HCT116 (cell line): ENCODE measurements around the gene ACADSB. TPM values are rescaled to one million over a fixed set of nuclear protein-coding genes. Genes with fewer than 3 reads are reported as not detected.

Experiments used
- ATAC-seq: fragments of 200-7000 bp; cut with Tn5 transposase; 2 replicates; pipeline ENCODE4 v1.9.1; 2020; ENCODE audit warnings: mild to moderate bottlenecking, moderate library complexity
- BruUV-seq: library from RNA; stranded (reverse); fragments of 400-500 nt; replicated peaks from 2 replicates; lab custom pipeline; 2021; lab: Mats Ljungman, UMichigan
- CTCF ChIA-PET: fragments of 300-600 bp; sonication (Branson Sonifier 250); formaldehyde crosslinking; loops from one replicate; lab custom pipeline; 2021; ENCODE audit warnings: antibody characterized with exemption; lab: Charles Lee
- POLR2A ChIA-PET: fragments of 300-600, 350-600 bp; sonication (Branson Sonifier 250); formaldehyde crosslinking; loops from one replicate; lab custom pipeline; 2021; ENCODE audit warnings: antibody characterized with exemption; lab: Charles Lee
- RAD21 ChIA-PET, 2 experiments: fragments of 300-600 bp; sonication (Branson Sonifier 250); formaldehyde crosslinking; loops; one replicate each; lab custom pipeline; 2023; ENCODE audit warnings: low total read pairs in 2 of 2; ENCODE audit not compliant: uncharacterized antibody in 2 of 2, unreplicated experiment in 2 of 2, low non-redundant PET in 1 of 2; lab: Charles Lee
- DNase-seq: peaks from one replicate; pipeline ENCODE4 v3.0.0-alpha.2; 2010; ENCODE audit warnings: low read depth, low spot score
- H2AFZ ChIP-seq: fragments of 200-600 bp; shearing (Covaris generic), sonication (generic); 2 replicates; pipeline ENCODE4 v1.6.1; 2017; ENCODE audit warnings: low read depth, mixed run types, mixed read lengths, antibody characterized with exemption, low read length; ENCODE audit not compliant: poor library complexity, severe bottlenecking
- H3K27ac ChIP-seq: 2 replicates; pipeline ENCODE4 v1.5.1; 2012; ENCODE audit warnings: low read depth, low read length
- H3K27me3 ChIP-seq: fragments of 200-600 bp; sonication (generic); 2 replicates; pipeline ENCODE4 v1.6.1; 2016; ENCODE audit warnings: mixed run types, low read length, mixed read lengths; ENCODE audit not compliant: insufficient read depth
- H3K36me3 ChIP-seq, 2 experiments: fragments of 200-500 bp in 1 of 2; fragments of 200-600 bp in 1 of 2; sonication (Bioruptor generic) in 1 of 2; sonication (generic) in 1 of 2; 2 replicates each; pipeline versions ENCODE4 v1.5.1 to v1.6.1; 2014 to 2016; ENCODE audit warnings: low read length in 2 of 2, inconsistent platforms in 1 of 2, mixed read lengths in 1 of 2, mixed run types in 1 of 2; ENCODE audit not compliant: insufficient read depth in 2 of 2, control insufficient read depth in 1 of 2
- H3K4me1 ChIP-seq, 2 experiments: fragments of 200-600 bp in 1 of 2; sonication (generic) in 1 of 2; 2 replicates each; pipeline versions ENCODE4 v1.5.1 to v1.6.1; 2012 to 2017; ENCODE audit warnings: low read length in 2 of 2, inconsistent platforms in 1 of 2, mild to moderate bottlenecking in 1 of 2, mixed read lengths in 1 of 2, mixed run types in 1 of 2, moderate library complexity in 1 of 2; ENCODE audit not compliant: insufficient read depth in 2 of 2, control insufficient read depth in 1 of 2
- H3K4me2 ChIP-seq: fragments of 200-600 bp; sonication (generic); 2 replicates; pipeline ENCODE4 v1.6.1; 2017; ENCODE audit warnings: mixed run types, low read length, mixed read lengths
- H3K4me3 ChIP-seq, 2 experiments: fragments of 200-600 bp in 1 of 2; sonication (generic) in 1 of 2; replicated peaks in 1 of 2; 2 replicates each; pipeline ENCODE4 v1.5.1; 2011 to 2016; ENCODE audit warnings: low read length in 2 of 2, control low read depth in 1 of 2, low read depth in 1 of 2, mild to moderate bottlenecking in 1 of 2, mixed read lengths in 1 of 2, mixed run types in 1 of 2
- H3K79me2 ChIP-seq: fragments of 200-600 bp; sonication (generic); 2 replicates; pipeline ENCODE4 v1.6.1; 2017; ENCODE audit warnings: mild to moderate bottlenecking, mixed run types, low read length, moderate library complexity, mixed read lengths; ENCODE audit not compliant: insufficient read depth
- H3K9ac ChIP-seq: fragments of 200-600 bp; sonication (generic); 2 replicates; pipeline ENCODE4 v1.6.1; 2016; ENCODE audit warnings: low read length, mixed read lengths
- H3K9me2 ChIP-seq: fragments of 200-600 bp; sonication (generic), shearing (Covaris generic); 2 replicates; pipeline ENCODE4 v1.6.1; 2017; ENCODE audit warnings: mixed run types, mild to moderate bottlenecking, moderate library complexity; ENCODE audit not compliant: insufficient read depth
- H3K9me3 ChIP-seq, 2 experiments: fragments of 200-500 bp in 1 of 2; fragments of 200-600 bp in 1 of 2; sonication (Bioruptor generic) in 1 of 2; sonication (generic) in 1 of 2; 2 replicates each; pipeline ENCODE4 v1.6.1; 2014 to 2017; ENCODE audit warnings: low read length in 2 of 2, mixed read lengths in 2 of 2, inconsistent platforms in 1 of 2, low read depth in 1 of 2, mild to moderate bottlenecking in 1 of 2, mixed run types in 1 of 2, moderate library complexity in 1 of 2; ENCODE audit not compliant: control insufficient read depth in 1 of 2, insufficient read depth in 1 of 2
- H4K20me1 ChIP-seq: fragments of 200-600 bp; sonication (generic), shearing (Covaris generic); 2 replicates; pipeline ENCODE4 v1.6.1; 2017; ENCODE audit warnings: mixed run types, mild to moderate bottlenecking, moderate library complexity; ENCODE audit not compliant: insufficient read depth
- ATF3 ChIP-seq: IDR thresholded peaks from 2 replicates; pipeline ENCODE4 v1.6.1; 2012
- CEBPB ChIP-seq: IDR thresholded peaks from 2 replicates; pipeline ENCODE4 v1.6.1; 2012; ENCODE audit warnings: low read depth
- EGR1 ChIP-seq: IDR thresholded peaks from 2 replicates; pipeline ENCODE4 v1.6.1; 2012; ENCODE audit warnings: low read depth
- EZH2 ChIP-seq: fragments of 200-600 bp; sonication (generic); IDR thresholded peaks from 2 replicates; pipeline ENCODE4 v1.6.1; 2017; ENCODE audit warnings: antibody characterized with exemption, mixed run types
- EZH2phosphoT487 ChIP-seq: fragments of 200-600 bp; IDR thresholded peaks from 2 replicates; pipeline ENCODE4 v1.6.1; 2018; ENCODE audit warnings: antibody characterized with exemption, borderline replicate concordance
- POLR2AphosphoS5 ChIP-seq: IDR thresholded peaks from 2 replicates; pipeline ENCODE4 v1.6.1; 2011; ENCODE audit warnings: mild to moderate bottlenecking, low read depth, low read length, moderate library complexity
- RAD21 ChIP-seq: IDR thresholded peaks from 2 replicates; pipeline ENCODE4 v1.6.1; 2012; ENCODE audit warnings: low read depth, mild to moderate bottlenecking
- ZBTB33 ChIP-seq: IDR thresholded peaks from 2 replicates; pipeline ENCODE4 v1.6.1; 2011; ENCODE audit warnings: mild to moderate bottlenecking, low read length, moderate library complexity; ENCODE audit not compliant: insufficient replicate concordance; ENCODE audit errors: extremely low read depth
- intact Hi-C: fragments of 100-400 bp; cut with micrococcal nuclease; formaldehyde crosslinking; loops from 2 replicates; pipeline ENCODE4 v1.10.0; 2022
- total RNA-seq: library from RNA; stranded (reverse); gene quantifications from one replicate; pipeline ENCODE4 v1.2.1, GENCODE V29; 2021; ENCODE audit not compliant: unreplicated experiment

Gene ACADSB
- total RNA-seq, 1 experiment from 2014 or later = 33.3 TPM

- Histone ChIP-seq H2AFZ (no peak overlapping the region), H3K9me2 (no peaks in the 10 kb centered on the region), H3K27ac (no peak overlapping the region), H4K20me1 (no peaks in the 10 kb centered on the region), H3K4me2 (no peak overlapping the region), H3K27me3 (no peaks in the 10 kb centered on the region), H3K4me3 (no peak overlapping the region), H3K9ac (no peak overlapping the region), H3K79me2 (no peaks in the 10 kb centered on the region), H3K36me3 (no peaks in the 10 kb centered on the region), H3K9me3 (no peaks in the 10 kb centered on the region), H3K4me1 (no peaks in the 10 kb centered on the region)
- intact Hi-C loops = no loop called here
- ChIA-PET CTCF (interaction anchor here (1.1 kb wide), 1 partner anchor 27 kb away, joined by 3 read pairs; no protein-coding TSS in a partner anchor), RAD21 (no interaction called here), POLR2A (no interaction called here)
- ATAC-seq (no peak), DNase-seq (no peak)
- no TSS peak for BruUV-seq
- TF ChIP-seq EGR1 (no peak), ATF3 (no peak), RAD21 (no peak), ZBTB33 (no peak), EZH2phosphoT487 (no peak), CEBPB (no peak)
These were observed 7.4 kb downstream of the ACADSB start for GRCh38 chr10:123016228-123016627.

- BruUV-seq = no TSS peak
- Histone ChIP-seq H3K9me2 (no peaks in the 10 kb centered on the region), H3K9me3 (no peaks in the 10 kb centered on the region), H4K20me1 (no peaks in the 10 kb centered on the region), H3K4me1 (no peaks in the 10 kb centered on the region), H3K4me3 (no peak overlapping the region)
- intact Hi-C loops = no loop called here
- no peak for DNase-seq
- TF ChIP-seq EZH2 (no peak), POLR2AphosphoS5 (no peak), RAD21 (no peak), ZBTB33 (no peak)
- TF ChIP-seq, all 23 proteins: peak for 0
- Histone ChIP-seq H3K27ac (no peak overlapping the region), H3K36me3 (no peaks in the 10 kb centered on the region), H3K79me2 (no peaks in the 10 kb centered on the region), H3K4me2 (no peak overlapping the region), H3K9ac (no peak overlapping the region), H3K27me3 (no peaks in the 10 kb centered on the region), H2AFZ (no peak overlapping the region)
- RAD21 ChIA-PET = no interaction called here
- POLR2A ChIA-PET = no interaction called here
- ATAC-seq = no peak
- CTCF ChIA-PET = interaction anchor here (1.1 kb wide), 1 partner anchor 26 kb away, joined by 3 read pairs; no protein-coding TSS in a partner anchor
These were observed 8.8 kb downstream of the ACADSB start for GRCh38 chr10:123017421-123018165.
